Caco-2 (cell line): Measurements from ENCODE around the gene IL22RA1. TPM values are rescaled to one million over a fixed set of nuclear protein-coding genes. Genes with fewer than 3 reads are reported as not detected.

ENCODE experiments used
- BruUV-seq: library from RNA; stranded (reverse); fragments of 400-500 nt; replicated peaks from 2 replicates; lab custom pipeline; 2021; lab: Mats Ljungman, UMichigan
- CTCF ChIA-PET: fragments of 300-600 bp; sonication (Branson Sonifier 250); formaldehyde crosslinking; loops from one replicate; lab custom pipeline; 2022; ENCODE audit warnings: antibody characterized with exemption; lab: Charles Lee
- POLR2A ChIA-PET: fragments of 300-600 bp; sonication (Branson Sonifier 250); formaldehyde crosslinking; loops from one replicate; lab custom pipeline; 2022; ENCODE audit warnings: antibody characterized with exemption; lab: Charles Lee
- DNase-seq, 2 experiments: peaks; one replicate each; pipeline versions ENCODE4 v3.0.0 to v3.0.0-alpha.2; 2020 to 2022
- H3K27me3 ChIP-seq: replicated peaks from 2 replicates; pipeline ENCODE4 v1.6.0; 2011; ENCODE audit warnings: low read length; ENCODE audit not compliant: control insufficient read depth, insufficient read depth
- H3K36me3 ChIP-seq: 2 replicates; pipeline ENCODE4 v1.5.1; 2011; ENCODE audit warnings: low read length; ENCODE audit not compliant: control insufficient read depth, insufficient read depth
- H3K4me1 ChIP-seq: fragments of 250-450 bp; sonication (Bioruptor Pico); 2 replicates; pipeline ENCODE4 v1.5.1; 2020; ENCODE audit warnings: mild to moderate bottlenecking
- H3K4me3 ChIP-seq: 2 replicates; pipeline ENCODE4 v1.5.1; 2011; ENCODE audit warnings: low read depth, mild to moderate bottlenecking, control low read depth, low read length
- H3K9me3 ChIP-seq: fragments of 250-450 bp; sonication (Bioruptor Pico); 2 replicates; pipeline ENCODE4 v1.5.1; 2020; ENCODE audit warnings: mild to moderate bottlenecking, moderate library complexity
- H3K27ac Mint-ChIP-seq: one replicate; pipeline ENCODE4 v1.8.0; 2022; ENCODE audit warnings: mixed read lengths; ENCODE audit not compliant: unreplicated experiment
- H3K27me3 Mint-ChIP-seq: one replicate; pipeline ENCODE4 v1.8.0; 2022; ENCODE audit warnings: mixed read lengths; ENCODE audit not compliant: insufficient read depth, unreplicated experiment
- H3K36me3 Mint-ChIP-seq: one replicate; pipeline ENCODE4 v1.8.0; 2022; ENCODE audit warnings: mild to moderate bottlenecking, mixed read lengths; ENCODE audit not compliant: insufficient read depth, unreplicated experiment
- H3K4me1 Mint-ChIP-seq: one replicate; pipeline ENCODE4 v1.8.0; 2022; ENCODE audit warnings: low read depth, mixed read lengths; ENCODE audit not compliant: unreplicated experiment
- H3K4me3 Mint-ChIP-seq: one replicate; pipeline ENCODE4 v1.8.0; 2022; ENCODE audit warnings: mild to moderate bottlenecking, moderate library complexity, mixed read lengths; ENCODE audit not compliant: unreplicated experiment
- H3K9me3 Mint-ChIP-seq: one replicate; pipeline ENCODE4 v1.8.0; 2022; ENCODE audit warnings: mixed read lengths; ENCODE audit not compliant: unreplicated experiment
- CTCF ChIP-seq, 2 experiments: fragments of 200-600 bp in 1 of 2; IDR thresholded peaks; 1 replicate in 1 of 2; 2 replicates in 1 of 2; pipeline versions ENCODE4 v1.5.1 to v1.8.0; 2011 to 2022; ENCODE audit warnings: antibody characterized with exemption in 1 of 2, control low read depth in 1 of 2, inconsistent platforms in 1 of 2, low read depth in 1 of 2, low read length in 1 of 2, mild to moderate bottlenecking in 1 of 2, moderate library complexity in 1 of 2; ENCODE audit not compliant: insufficient read depth in 1 of 2, severe bottlenecking in 1 of 2, unreplicated experiment in 1 of 2
- intact Hi-C: fragments of 100-400 bp; cut with micrococcal nuclease; formaldehyde crosslinking; loops from one replicate; pipeline ENCODE4 v1.10.0; 2022; ENCODE audit not compliant: unreplicated experiment
- total RNA-seq: library from RNA; stranded (reverse); gene quantifications from 2 replicates; pipeline ENCODE4 v1.2.3, GENCODE V29; 2022

The IL22RA1 gene
- total RNA-seq, 1 experiment from 2014 or later = 2.5 TPM

- no peaks in the 10 kb centered on the region for H3K9me3 Mint-ChIP-seq
- no peaks in the 10 kb centered on the region for H3K27me3 ChIP-seq
- peaks cover 30% of the 10 kb centered on the region for H3K4me1 ChIP-seq
- H3K4me3 ChIP-seq = no peak overlapping the region
- POLR2A ChIA-PET = no interaction called here
- DNase-seq = peak in 1 of 2 experiments; percentile 67
- no peaks in the 10 kb centered on the region for H3K36me3 Mint-ChIP-seq
- peak overlapping the region; percentile 26 for H3K27ac Mint-ChIP-seq
- BruUV-seq = no TSS peak
- no peak overlapping the region for H3K4me3 Mint-ChIP-seq
- no peaks in the 10 kb centered on the region for H3K36me3 ChIP-seq
- no peak for TF ChIP-seq CTCF (IDR thresholded peaks at IDR 0.05; ENCODE audit: insufficient read depth in 1 of 2, low read depth in 1 of 2, low read length in 1 of 2, severe bottlenecking in 1 of 2, unreplicated experiment in 1 of 2)
- peaks cover 15% of the 10 kb centered on the region for H3K4me1 Mint-ChIP-seq
- intact Hi-C loops = no loop called here
- H3K27me3 Mint-ChIP-seq = no peaks in the 10 kb centered on the region
- H3K9me3 ChIP-seq = no peaks in the 10 kb centered on the region
- CTCF ChIA-PET = interaction anchor here (0.6 to 1.0 kb wide), 3 partner anchors 32 to 447 kb away, joined by 4 to 5 read pairs (median 4); no protein-coding TSS in a partner anchor
Measured at GRCh38 chr1:24117722-24118409, 25.1 kb downstream of the IL22RA1 start.

- intact Hi-C loops = no loop called here
- ChIA-PET CTCF (no interaction called here), POLR2A (no interaction called here)
- H3K4me1 Mint-ChIP-seq = peaks cover 15% of the 10 kb centered on the region
- H3K9me3 Mint-ChIP-seq = no peaks in the 10 kb centered on the region
- DNase-seq = no peak
- H3K27ac Mint-ChIP-seq = no peak overlapping the region
- no peaks in the 10 kb centered on the region for H3K36me3 ChIP-seq
- no peaks in the 10 kb centered on the region for H3K27me3 ChIP-seq
- no TSS peak for BruUV-seq
- H3K36me3 Mint-ChIP-seq = no peaks in the 10 kb centered on the region
- TF ChIP-seq CTCF (IDR thresholded peaks at IDR 0.05; ENCODE audit: insufficient read depth in 1 of 2, low read depth in 1 of 2, low read length in 1 of 2, severe bottlenecking in 1 of 2, unreplicated experiment in 1 of 2) = no peak
- peaks cover 30% of the 10 kb centered on the region for H3K4me1 ChIP-seq
- no peaks in the 10 kb centered on the region for H3K27me3 Mint-ChIP-seq
- H3K4me3 Mint-ChIP-seq = no peak overlapping the region
- H3K9me3 ChIP-seq = no peaks in the 10 kb centered on the region
- no peak overlapping the region for H3K4me3 ChIP-seq
Measured at GRCh38 chr1:24117132-24117531, 25.8 kb downstream of the IL22RA1 start.

DNA sequence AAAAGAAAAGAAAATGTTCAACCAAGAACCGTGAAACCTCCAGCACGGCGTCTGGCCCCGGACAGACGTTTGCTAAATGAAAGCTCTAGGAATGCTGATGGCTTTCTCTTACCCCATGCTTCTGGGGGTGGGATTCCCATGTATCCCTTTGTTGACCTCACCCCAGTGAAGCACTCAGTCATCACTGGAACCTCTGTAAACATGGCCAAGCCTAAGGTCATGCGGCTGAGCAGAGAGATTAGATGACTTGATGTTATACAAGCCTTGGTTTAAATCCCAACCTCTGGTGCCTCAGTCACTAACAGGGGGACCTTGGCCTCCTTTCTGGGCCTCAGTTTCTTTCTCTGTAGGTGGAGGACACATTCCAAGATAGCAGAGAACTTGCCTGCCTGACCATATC, 28.2 kb downstream of the IL22RA1 start:
- no peak overlapping the region for H3K4me3 ChIP-seq
- H3K9me3 ChIP-seq = no peaks in the 10 kb centered on the region
- CTCF ChIA-PET = interaction anchor here (1.2 kb wide), 1 partner anchor 44 kb away, joined by 3 read pairs; no protein-coding TSS in a partner anchor
- H3K4me1 ChIP-seq = peaks cover 21% of the 10 kb centered on the region
- H3K4me3 Mint-ChIP-seq = no peak overlapping the region
- intact Hi-C loops = no loop called here
- H3K27ac Mint-ChIP-seq = no peak overlapping the region
- no peaks in the 10 kb centered on the region for H3K9me3 Mint-ChIP-seq
- no peaks in the 10 kb centered on the region for H3K27me3 ChIP-seq
- H3K4me1 Mint-ChIP-seq = peaks cover 15% of the 10 kb centered on the region
- no peak for DNase-seq
- H3K36me3 ChIP-seq = no peaks in the 10 kb centered on the region
- no peaks in the 10 kb centered on the region for H3K36me3 Mint-ChIP-seq
- no peak for TF ChIP-seq CTCF (IDR thresholded peaks at IDR 0.05; ENCODE audit: insufficient read depth in 1 of 2, low read depth in 1 of 2, low read length in 1 of 2, severe bottlenecking in 1 of 2, unreplicated experiment in 1 of 2)
- POLR2A ChIA-PET = no interaction called here
- no TSS peak for BruUV-seq
- no peaks in the 10 kb centered on the region for H3K27me3 Mint-ChIP-seq
